Measurements from ENCODE around the gene COL1A1.

COL1A1 gene

GRCh38 chr17:50151937-50152547, 49.4 kb downstream of the COL1A1 start:
- DNase-seq, result peak; percentile 88 to 94

- DNase-seq, result peak; percentile 81 to 98
These were observed 50.1 kb downstream of the COL1A1 start for GRCh38 chr17:50151041-50151936.

GRCh38 chr17:50150354-50151040, 50.9 kb downstream of the COL1A1 start, which contains the start of gene PPP1R9B:
TSS of gene PPP1R9B (minus strand) at chr17:50150677. CDS start at chr17:50150513, 164 bp downstream.
- no peak for DNase-seq

GRCh38 chr17:50149417-50150353, 51.7 kb downstream of the COL1A1 start:
- DNase-seq, result peak in 1 of 2 experiments; percentile 84

- DNase-seq, result no peak
These were observed 52.4 kb downstream of the COL1A1 start for GRCh38 chr17:50149091-50149416.

GRCh38 chr17:50148226-50149090, 53.0 kb downstream of the COL1A1 start:
- DNase-seq, result peak in 1 of 2 experiments; percentile 67

- no peak for DNase-seq
These were observed 53.6 kb downstream of the COL1A1 start for GRCh38 chr17:50147841-50148225.

- no peak for DNase-seq
These were observed 54.3 kb downstream of the COL1A1 start for GRCh38 chr17:50146927-50147665.

- DNase-seq, result no peak
These were observed 55.1 kb downstream of the COL1A1 start for GRCh38 chr17:50146230-50146926.

GRCh38 chr17:50145532-50146229, 55.8 kb downstream of the COL1A1 start:
- DNase-seq, result no peak

GRCh38 chr17:50144845-50145531, 56.4 kb downstream of the COL1A1 start:
- peak in 1 of 2 experiments; percentile 51 for DNase-seq

GRCh38 chr17:50144355-50144754, 57.1 kb downstream of the COL1A1 start:
- DNase-seq, result peak; percentile 75 to 83

- no peak for DNase-seq
These were observed 57.8 kb downstream of the COL1A1 start for GRCh38 chr17:50143461-50144176.

- no peak for DNase-seq
These were observed 59.7 kb downstream of the COL1A1 start for GRCh38 chr17:50141745-50142110.

GRCh38 chr17:50141026-50141744, 60.2 kb downstream of the COL1A1 start:
- DNase-seq, result no peak

GRCh38 chr17:50139950-50140885, 61.2 kb downstream of the COL1A1 start:
- peak; percentile 70 to 86 for DNase-seq
